Measurements from ENCODE around the gene GRM4. TPM values are rescaled to one million over a fixed set of nuclear protein-coding genes. Genes with fewer than 3 reads are reported as not detected.

Gene GRM4
- total and polyA plus RNA-seq, 2 donors from 2014 or later: not detected

GRCh38 chr6:34086558-34086957, 59.3 kb downstream of the GRM4 start:
- H3K36me3 ChIP-seq (ENCODE audit: control insufficient read depth in 2 of 3, insufficient read depth in 3 of 3, low read length in 3 of 3): no peaks in the 10 kb centered on the region
- no peak overlapping the region for H3K9ac ChIP-seq (ENCODE audit: low read length in 3 of 3)
- FAIRE-seq (no peak), DNase-seq (no peak)
- no peak overlapping the region for H3K27ac ChIP-seq (ENCODE audit: low read depth in 2 of 2, low read length in 2 of 2)
- H3K9me3 ChIP-seq (ENCODE audit: control insufficient read depth in 2 of 3, insufficient read depth in 1 of 3, low read length in 3 of 3): no peaks in the 10 kb centered on the region
- no peaks in the 10 kb centered on the region for H3K4me1 ChIP-seq (ENCODE audit: control insufficient read depth in 2 of 3, insufficient read depth in 2 of 3, low read depth in 1 of 3, low read length in 3 of 3)
- no peak overlapping the region for H3K4me3 ChIP-seq (ENCODE audit: low read length in 3 of 3)
- TF ChIP-seq CTCF (IDR thresholded peaks at IDR 0.05; ENCODE audit: borderline replicate concordance, extremely low read depth, insufficient read depth): no peak
- intact Hi-C loops (cut with DNase I): no loop called here
- H3K27me3 ChIP-seq (ENCODE audit: control insufficient read depth, insufficient read depth, low read length): no peaks in the 10 kb centered on the region

- no peak for TF ChIP-seq CTCF (IDR thresholded peaks at IDR 0.05; ENCODE audit: borderline replicate concordance, extremely low read depth, insufficient read depth)
- Histone ChIP-seq H3K4me1 (ENCODE audit: control insufficient read depth in 2 of 3, insufficient read depth in 2 of 3, low read depth in 1 of 3, low read length in 3 of 3) (no peaks in the 10 kb centered on the region), H3K36me3 (ENCODE audit: control insufficient read depth in 2 of 3, insufficient read depth in 3 of 3, low read length in 3 of 3) (no peaks in the 10 kb centered on the region), H3K9me3 (ENCODE audit: control insufficient read depth in 2 of 3, insufficient read depth in 1 of 3, low read length in 3 of 3) (no peaks in the 10 kb centered on the region), H3K27me3 (ENCODE audit: control insufficient read depth, insufficient read depth, low read length) (no peaks in the 10 kb centered on the region), H3K27ac (ENCODE audit: low read depth in 2 of 2, low read length in 2 of 2) (no peak overlapping the region), H3K9ac (ENCODE audit: low read length in 3 of 3) (no peak overlapping the region), H3K4me3 (ENCODE audit: low read length in 3 of 3) (no peak overlapping the region)
- FAIRE-seq (no peak), DNase-seq (no peak)
- intact Hi-C loops (cut with DNase I): no loop called here
These were observed 60.3 kb downstream of the GRM4 start for GRCh38 chr6:34085453-34086170.

GRCh38 chr6:34084591-34085290, 61.1 kb downstream of the GRM4 start:
- TF ChIP-seq CTCF (IDR thresholded peaks at IDR 0.05; ENCODE audit: borderline replicate concordance, extremely low read depth, insufficient read depth): no peak
- DNase-seq (no peak), FAIRE-seq (no peak)
- Histone ChIP-seq H3K27ac (ENCODE audit: low read depth in 2 of 2, low read length in 2 of 2) (no peak overlapping the region), H3K9ac (ENCODE audit: low read length in 3 of 3) (no peak overlapping the region), H3K27me3 (ENCODE audit: control insufficient read depth, insufficient read depth, low read length) (no peaks in the 10 kb centered on the region), H3K36me3 (ENCODE audit: control insufficient read depth in 2 of 3, insufficient read depth in 3 of 3, low read length in 3 of 3) (no peaks in the 10 kb centered on the region), H3K4me3 (ENCODE audit: low read length in 3 of 3) (no peak overlapping the region), H3K9me3 (ENCODE audit: control insufficient read depth in 2 of 3, insufficient read depth in 1 of 3, low read length in 3 of 3) (no peaks in the 10 kb centered on the region), H3K4me1 (ENCODE audit: control insufficient read depth in 2 of 3, insufficient read depth in 2 of 3, low read depth in 1 of 3, low read length in 3 of 3) (no peaks in the 10 kb centered on the region)
- intact Hi-C loops (cut with DNase I): no loop called here
